IMR-90 (cell line): ENCODE data around the gene OCSTAMP. TPM values are rescaled to one million over a fixed set of nuclear protein-coding genes. Genes with fewer than 3 reads are reported as not detected.

Source experiments
- ATAC-seq: fragments of 200-7000 bp; cut with Tn5 transposase; 2 replicates; pipeline ENCODE4 v1.9.1; 2020; ENCODE audit warnings: low read depth, mild to moderate bottlenecking, moderate library complexity
- BruUV-seq: library from RNA; stranded (reverse); fragments of 400-500 nt; replicated peaks from 2 replicates; lab custom pipeline; 2021; lab: Mats Ljungman, UMichigan
- CTCF ChIA-PET: fragments of 300-600 bp; formaldehyde crosslinking; extraction: SDS; loops from one replicate; lab custom pipeline; 2021; ENCODE audit warnings: antibody characterized with exemption; lab: Yijun Ruan, JAX
- POLR2A ChIA-PET: fragments of 300-600 bp; sonication (Branson Sonifier 250); formaldehyde crosslinking; loops from one replicate; lab custom pipeline; 2022; ENCODE audit warnings: antibody characterized with exemption; ENCODE audit not compliant: unreplicated experiment; lab: Charles Lee
- DNase-seq: peaks from one replicate; pipeline ENCODE4 v3.0.0; 2013
- H2AFZ ChIP-seq: replicated peaks from 2 replicates; pipeline ENCODE3; 2013; ENCODE audit warnings: low read length, mild to moderate bottlenecking; ENCODE audit not compliant: poor library complexity
- H2AK5ac ChIP-seq: 2 replicates; pipeline ENCODE4 v1.6.1; 2013; ENCODE audit warnings: low read depth, low read length, inconsistent platforms
- H2AK9ac ChIP-seq: replicated peaks from 2 replicates; pipeline ENCODE3; 2013; ENCODE audit warnings: mild to moderate bottlenecking, low read depth, low read length, moderate library complexity; ENCODE audit not compliant: poor library complexity
- H2BK120ac ChIP-seq: 2 replicates; pipeline ENCODE4 v1.6.1; 2013; ENCODE audit warnings: low read depth, low read length, inconsistent platforms
- H2BK15ac ChIP-seq: 3 replicates; pipeline ENCODE4 v1.6.1; 2013; ENCODE audit warnings: low read depth, low read length, inconsistent platforms
- H2BK20ac ChIP-seq: 2 replicates; pipeline ENCODE4 v1.6.1; 2013; ENCODE audit warnings: low read depth, mild to moderate bottlenecking, inconsistent platforms, low read length, moderate library complexity
- H2BK5ac ChIP-seq: 2 replicates; pipeline ENCODE4 v1.6.1; 2013; ENCODE audit warnings: mild to moderate bottlenecking, low read depth, low read length, inconsistent platforms; ENCODE audit not compliant: poor library complexity, severe bottlenecking
- H3K14ac ChIP-seq: replicated peaks from 2 replicates; pipeline ENCODE4 v1.6.1; 2013; ENCODE audit warnings: low read depth, low read length, inconsistent platforms
- H3K18ac ChIP-seq: 2 replicates; pipeline ENCODE4 v1.6.1; 2013; ENCODE audit warnings: low read depth, low read length, control low read depth
- H3K23ac ChIP-seq: 2 replicates; pipeline ENCODE4 v1.6.1; 2013; ENCODE audit warnings: low read depth, low read length, inconsistent platforms
- H3K27ac ChIP-seq: 2 replicates; pipeline ENCODE4 v1.5.1; 2013; ENCODE audit warnings: mild to moderate bottlenecking, control low read depth, low read length; ENCODE audit not compliant: insufficient read depth
- H3K27me3 ChIP-seq: 2 replicates; pipeline ENCODE4 v1.6.1; 2013; ENCODE audit warnings: low read length; ENCODE audit not compliant: control insufficient read depth, insufficient read depth
- H3K36me3 ChIP-seq: 2 replicates; pipeline ENCODE4 v1.6.1; 2013; ENCODE audit warnings: low read length, mixed read lengths; ENCODE audit not compliant: control insufficient read depth, insufficient read depth
- H3K4ac ChIP-seq: 2 replicates; pipeline ENCODE4 v1.6.1; 2013; ENCODE audit warnings: low read depth, low read length, inconsistent platforms
- H3K4me1 ChIP-seq: 2 replicates; pipeline ENCODE4 v1.6.1; 2013; ENCODE audit warnings: low read length, mixed read lengths; ENCODE audit not compliant: control insufficient read depth, insufficient read depth
- H3K4me2 ChIP-seq: 2 replicates; pipeline ENCODE4 v1.6.1; 2013; ENCODE audit warnings: low read depth, mild to moderate bottlenecking, control low read depth, low read length, moderate library complexity
- H3K4me3 ChIP-seq: 2 replicates; pipeline ENCODE4 v1.5.1; 2013; ENCODE audit warnings: low read depth, mild to moderate bottlenecking, control low read depth, low read length, moderate library complexity; ENCODE audit not compliant: insufficient read depth
- H3K56ac ChIP-seq: 2 replicates; pipeline ENCODE4 v1.6.1; 2013; ENCODE audit warnings: low read length, inconsistent platforms; ENCODE audit not compliant: insufficient read depth; ENCODE audit errors: extremely low read depth
- H3K79me1 ChIP-seq, 2 experiments: 2 replicates each; pipeline ENCODE4 v1.6.1; 2013; ENCODE audit warnings: low read length in 2 of 2, inconsistent platforms in 1 of 2, low read depth in 1 of 2
- H3K9ac ChIP-seq: 2 replicates; pipeline ENCODE4 v1.6.1; 2013; ENCODE audit warnings: low read depth, low read length, control low read depth
- H3K9me1 ChIP-seq: 2 replicates; pipeline ENCODE4 v1.6.1; 2013; ENCODE audit warnings: low read length, inconsistent platforms; ENCODE audit not compliant: insufficient read depth
- H3K9me3 ChIP-seq: 2 replicates; pipeline ENCODE4 v1.6.1; 2013; ENCODE audit warnings: low read length; ENCODE audit not compliant: control insufficient read depth, insufficient read depth
- H4K20me1 ChIP-seq: 2 replicates; pipeline ENCODE4 v1.6.1; 2013; ENCODE audit warnings: low read length, inconsistent platforms; ENCODE audit not compliant: insufficient read depth
- H4K5ac ChIP-seq: 2 replicates; pipeline ENCODE4 v1.6.1; 2013; ENCODE audit warnings: mild to moderate bottlenecking, low read depth, low read length, control low read depth
- H4K8ac ChIP-seq, 2 experiments: 2 replicates each; pipeline ENCODE4 v1.6.1; 2013; ENCODE audit warnings: low read depth in 2 of 2, low read length in 2 of 2, control low read depth in 1 of 2, inconsistent platforms in 1 of 2
- H4K91ac ChIP-seq: 2 replicates; pipeline ENCODE4 v1.6.1; 2013; ENCODE audit warnings: low read depth, low read length, inconsistent platforms; ENCODE audit not compliant: insufficient read depth
- POLR2A ChIP-seq: IDR thresholded peaks from 2 replicates; pipeline ENCODE4 v1.6.1; 2012; ENCODE audit warnings: mild to moderate bottlenecking, low read depth, low read length
- RFX5 ChIP-seq: IDR thresholded peaks from 2 replicates; pipeline ENCODE4 v1.8.0; 2012; ENCODE audit warnings: low read depth, mild to moderate bottlenecking, low read length, moderate library complexity
- SMC3 ChIP-seq: fragments of 150-350 bp; IDR thresholded peaks from 2 replicates; pipeline ENCODE4 v1.6.1; 2016; ENCODE audit warnings: low read depth, mild to moderate bottlenecking, antibody characterized with exemption, low read length, moderate library complexity
- WGBS, 2 experiments: methylation state at CpG; one replicate each; pipeline versions ENCODE4 v1.1.5 to v1.1.7; 2013; ENCODE audit warnings: missing lambda C conversion rate in 2 of 2; ENCODE audit not compliant: insufficient read length in 1 of 2; ENCODE audit errors: extremely low coverage in 2 of 2; 5-methylcytosine and 5-hydroxymethylcytosine counted together
- dilution Hi-C: fragments of 300-500 bp; cut with HindIII; formaldehyde crosslinking; loops from one replicate; pipeline ENCODE4 v1.14.3; 2018; ENCODE audit warnings: low sequenced_read_pairs; ENCODE audit not compliant: unreplicated experiment
- in situ Hi-C: fragments of 300-500 bp; cut with MboI; formaldehyde crosslinking; loops from 3 replicates; pipeline ENCODE4 v1.14.3; 2019; ENCODE audit warnings: low sequenced_read_pairs, inconsistent platforms, mixed read lengths
- intact Hi-C: fragments of 100-400 bp; cut with micrococcal nuclease; formaldehyde crosslinking; loops from 2 replicates; pipeline ENCODE4 v1.10.0; 2022
- polyA plus RNA-seq, 3 experiments: library from polyadenylated mRNA; depleted of rRNA; stranded (reverse); fragments of >200 nt; gene quantifications; 2 replicates each; pipeline ENCODE4 v1.2.3, GENCODE V29; 2012; ENCODE audit warnings: low replicate concordance in 1 of 3
- total RNA-seq: library from RNA; depleted of rRNA; stranded (reverse); fragments of >200 nt; gene quantifications from 2 replicates; pipeline ENCODE4 v1.2.3, GENCODE V29; 2012
- TF ChIP-seq, protein P1 (sequence below): fragments of 150-350 bp; IDR thresholded peaks from 2 replicates; pipeline ENCODE4 v1.6.1; 2016; ENCODE audit warnings: low read depth, mild to moderate bottlenecking, low read length, moderate library complexity, borderline replicate concordance

OCSTAMP gene
- total and polyA plus RNA-seq, 2 of the 4 experiments (the other 2 are of a cell fraction) = not detected

DNA sequence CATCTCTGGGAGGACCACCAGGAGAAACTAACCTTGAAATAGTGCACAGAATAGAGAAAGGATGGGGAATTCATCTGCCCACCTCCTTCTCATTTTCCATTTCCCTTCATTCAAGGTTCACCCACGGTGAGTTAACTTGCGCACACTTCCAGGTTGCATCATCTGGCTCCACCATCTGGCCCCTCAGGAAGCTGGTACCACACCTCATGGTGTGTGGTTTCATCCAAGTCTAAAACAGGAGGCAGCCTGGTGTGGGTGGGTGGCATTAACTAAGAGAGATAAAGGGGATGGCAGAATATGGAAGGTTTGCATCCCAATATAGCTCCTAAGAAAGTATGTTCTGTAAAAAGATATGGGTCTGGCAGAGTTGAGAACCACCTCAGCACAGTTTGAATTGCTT, 40.9 kb downstream of the OCSTAMP start:
- in situ Hi-C loops = no loop called here
- no peak overlapping the region for H2AK5ac ChIP-seq
- DNase-seq (no peak), ATAC-seq (no peak)
- no peak overlapping the region for H2BK20ac ChIP-seq
- H2AK9ac ChIP-seq = no peak overlapping the region
- H3K27me3 ChIP-seq = no peaks in the 10 kb centered on the region; the same call in 1 of the 2 replicates
- no peak overlapping the region for H4K91ac ChIP-seq
- no peak overlapping the region for H2BK5ac ChIP-seq
- H3K4me3 ChIP-seq = no peak overlapping the region
- H3K4me2 ChIP-seq = no peak overlapping the region
- H3K9ac ChIP-seq = no peak overlapping the region
- H3K36me3 ChIP-seq = no peaks in the 10 kb centered on the region
- H3K27ac ChIP-seq = no peak overlapping the region
- H3K23ac ChIP-seq = no peak overlapping the region
- no peak overlapping the region for H3K56ac ChIP-seq
- H3K14ac ChIP-seq = no peak overlapping the region
- dilution Hi-C loops = no loop called here
- WGBS, 2 experiments = no CpG with 5 or more reads among the region's 2 CpGs
- H2BK15ac ChIP-seq = no peak overlapping the region
- intact Hi-C loops = no loop called here
- BruUV-seq = no TSS peak
- no peak overlapping the region for H3K4ac ChIP-seq
- H2AFZ ChIP-seq = no peak overlapping the region
- ChIA-PET POLR2A (no interaction called here), CTCF (no interaction called here)
- H4K5ac ChIP-seq = no peak overlapping the region
- H3K9me1 ChIP-seq = no peaks in the 10 kb centered on the region
- H4K20me1 ChIP-seq = no peaks in the 10 kb centered on the region
- H2BK120ac ChIP-seq = no peak overlapping the region
- no peak for TF ChIP-seq POLR2A
- no peak for TF ChIP-seq RFX5
- no peak for TF ChIP-seq SMC3
- TF ChIP-seq, protein P1, sequence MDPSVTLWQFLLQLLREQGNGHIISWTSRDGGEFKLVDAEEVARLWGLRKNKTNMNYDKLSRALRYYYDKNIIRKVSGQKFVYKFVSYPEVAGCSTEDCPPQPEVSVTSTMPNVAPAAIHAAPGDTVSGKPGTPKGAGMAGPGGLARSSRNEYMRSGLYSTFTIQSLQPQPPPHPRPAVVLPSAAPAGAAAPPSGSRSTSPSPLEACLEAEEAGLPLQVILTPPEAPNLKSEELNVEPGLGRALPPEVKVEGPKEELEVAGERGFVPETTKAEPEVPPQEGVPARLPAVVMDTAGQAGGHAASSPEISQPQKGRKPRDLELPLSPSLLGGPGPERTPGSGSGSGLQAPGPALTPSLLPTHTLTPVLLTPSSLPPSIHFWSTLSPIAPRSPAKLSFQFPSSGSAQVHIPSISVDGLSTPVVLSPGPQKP = no peak
- no peak overlapping the region for H4K8ac ChIP-seq
- no peaks in the 10 kb centered on the region for H3K4me1 ChIP-seq
- 0 out of 4 replicates have a peak, but pooled peaks cover 0 to 3% of the 10 kb centered on the region in 2 experiments for H3K79me1 ChIP-seq
- H3K9me3 ChIP-seq = no peaks in the 10 kb centered on the region
- H3K18ac ChIP-seq = no peak overlapping the region
